NCI-H2196 (cell line): ENCODE data around the gene CALML6.

Experiments
- DNase-seq: peaks from one replicate; lab custom pipeline; 2025; ENCODE audit not compliant: unreplicated experiment; lab: John Stamatoyannopoulos, UW

CALML6 gene

DNA sequence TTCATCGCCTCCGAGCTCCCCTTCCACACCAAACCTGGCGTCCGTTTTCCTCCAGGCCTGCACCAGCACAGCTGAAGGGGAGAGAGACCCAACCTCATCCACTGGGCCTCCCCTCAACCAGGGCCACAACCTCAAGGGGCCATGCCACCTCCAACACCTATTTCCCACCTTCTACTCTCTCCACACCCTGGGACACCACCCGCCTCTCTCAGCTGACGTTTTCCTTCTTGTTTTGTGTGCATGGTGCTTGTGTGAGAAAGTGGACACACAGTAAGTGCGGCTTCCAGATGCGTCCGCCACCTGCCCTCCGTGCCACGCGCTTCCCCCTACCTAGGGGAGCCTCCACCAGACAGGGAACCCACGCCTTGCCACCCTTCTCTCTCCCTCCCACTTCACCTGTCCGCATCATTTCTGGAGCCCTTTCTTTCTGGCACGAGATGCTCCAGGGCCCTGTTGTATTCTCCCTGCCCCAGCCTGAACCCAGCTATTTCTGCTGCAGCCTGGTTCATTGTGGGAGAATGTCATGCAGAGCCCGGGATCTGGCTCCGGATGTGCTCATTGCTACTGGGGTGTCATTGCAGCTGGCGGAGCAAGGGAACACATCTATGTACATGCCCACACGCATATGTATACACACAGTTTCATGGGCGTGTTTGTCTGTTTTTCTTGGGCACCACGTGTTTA, 22.8 kb upstream of the CALML6 start:
- DNase-seq: no peak

DNA sequence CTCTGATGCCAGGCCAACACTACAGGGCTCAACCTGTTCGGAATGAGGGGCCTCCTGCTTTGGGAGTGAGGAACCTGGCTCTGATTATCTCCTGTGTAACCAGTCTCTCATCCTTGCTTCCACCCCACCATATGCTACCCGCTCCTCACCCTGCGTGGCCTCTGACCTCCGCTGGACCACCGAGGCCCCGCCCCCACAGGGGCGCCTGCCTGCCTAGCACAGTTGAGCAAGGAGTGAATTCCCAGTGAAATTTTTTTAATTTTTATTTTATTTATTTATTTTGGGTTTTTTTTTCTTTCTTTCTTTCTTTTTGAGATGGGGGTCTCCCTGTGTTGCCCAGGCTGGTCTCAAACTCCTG, 22.3 kb upstream of the CALML6 start:
- no peak for DNase-seq

GRCh38 chr1:1893291-1893985, 21.6 kb upstream of the CALML6 start:
- DNase-seq: no peak

DNA sequence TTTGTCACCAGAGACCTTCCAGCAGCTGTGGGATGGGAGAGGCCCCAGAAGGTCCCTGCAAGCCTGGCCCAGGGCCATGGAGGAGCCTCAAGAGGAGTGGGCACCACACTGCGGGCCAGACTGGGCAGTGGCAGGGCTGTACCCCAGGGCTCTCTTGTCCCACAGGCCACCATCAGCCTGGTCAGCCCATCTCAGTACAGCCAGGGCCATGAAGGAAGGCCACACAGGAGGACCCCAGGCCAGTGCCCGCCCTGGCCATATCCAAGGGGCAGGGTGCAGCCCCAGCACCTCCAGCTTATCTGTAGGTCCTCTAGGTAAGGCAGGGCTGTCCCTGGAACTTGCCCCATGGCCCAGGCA, 21.1 kb upstream of the CALML6 start:
- no peak for DNase-seq

DNA sequence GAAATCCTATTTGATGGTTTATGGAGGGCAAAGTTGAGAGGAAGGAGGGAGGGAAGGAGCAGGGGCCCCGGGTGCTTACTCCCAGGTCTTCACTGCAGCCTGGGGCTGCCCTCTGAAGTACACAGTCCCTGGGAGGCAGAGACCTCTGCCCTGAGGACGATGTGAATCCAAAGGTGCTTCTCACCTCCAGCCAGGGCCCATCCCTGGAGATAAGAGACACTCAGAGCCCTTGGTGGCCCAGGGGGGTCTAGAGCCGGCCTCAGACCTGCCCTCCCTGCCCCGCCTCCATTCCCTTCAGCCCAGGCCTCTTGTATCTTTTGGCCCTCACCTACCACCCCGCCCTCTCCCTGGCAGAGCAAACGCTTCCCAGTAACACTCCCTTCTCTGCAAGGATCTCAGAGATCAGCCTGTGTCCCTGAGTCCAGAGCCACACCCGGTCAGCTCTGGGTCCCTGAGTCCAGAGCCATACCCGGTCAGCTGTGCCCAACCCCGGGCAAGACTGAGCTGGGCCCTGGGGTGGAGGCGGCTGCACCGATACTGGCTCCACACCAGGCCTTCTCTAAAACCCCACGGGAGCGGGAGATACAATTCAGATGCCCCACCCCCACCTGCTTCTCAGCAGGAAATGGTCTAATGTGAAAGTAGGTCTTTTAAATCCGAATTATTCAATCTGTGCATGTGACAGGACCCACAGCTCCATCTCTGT, 20.6 kb upstream of the CALML6 start:
- DNase-seq: no peak

DNA sequence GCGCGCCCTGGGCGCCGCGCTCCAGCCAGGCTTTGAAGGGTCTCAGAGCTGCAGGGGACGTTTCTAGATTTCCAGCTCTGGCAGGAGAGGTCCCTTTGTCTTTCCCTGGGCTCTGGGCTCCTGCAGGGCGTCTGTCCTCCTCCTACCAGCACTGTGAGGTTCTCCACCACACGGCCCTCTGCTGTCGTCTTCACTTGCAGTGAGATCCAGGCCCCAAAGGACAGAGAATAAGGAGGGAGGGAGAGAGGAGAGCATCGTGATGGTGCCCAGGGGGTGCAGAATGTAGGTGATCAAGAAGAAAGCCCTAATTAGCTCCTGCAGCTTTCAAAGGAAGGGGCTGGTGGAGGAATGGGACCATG, 20.0 kb upstream of the CALML6 start:
- DNase-seq: no peak

DNA sequence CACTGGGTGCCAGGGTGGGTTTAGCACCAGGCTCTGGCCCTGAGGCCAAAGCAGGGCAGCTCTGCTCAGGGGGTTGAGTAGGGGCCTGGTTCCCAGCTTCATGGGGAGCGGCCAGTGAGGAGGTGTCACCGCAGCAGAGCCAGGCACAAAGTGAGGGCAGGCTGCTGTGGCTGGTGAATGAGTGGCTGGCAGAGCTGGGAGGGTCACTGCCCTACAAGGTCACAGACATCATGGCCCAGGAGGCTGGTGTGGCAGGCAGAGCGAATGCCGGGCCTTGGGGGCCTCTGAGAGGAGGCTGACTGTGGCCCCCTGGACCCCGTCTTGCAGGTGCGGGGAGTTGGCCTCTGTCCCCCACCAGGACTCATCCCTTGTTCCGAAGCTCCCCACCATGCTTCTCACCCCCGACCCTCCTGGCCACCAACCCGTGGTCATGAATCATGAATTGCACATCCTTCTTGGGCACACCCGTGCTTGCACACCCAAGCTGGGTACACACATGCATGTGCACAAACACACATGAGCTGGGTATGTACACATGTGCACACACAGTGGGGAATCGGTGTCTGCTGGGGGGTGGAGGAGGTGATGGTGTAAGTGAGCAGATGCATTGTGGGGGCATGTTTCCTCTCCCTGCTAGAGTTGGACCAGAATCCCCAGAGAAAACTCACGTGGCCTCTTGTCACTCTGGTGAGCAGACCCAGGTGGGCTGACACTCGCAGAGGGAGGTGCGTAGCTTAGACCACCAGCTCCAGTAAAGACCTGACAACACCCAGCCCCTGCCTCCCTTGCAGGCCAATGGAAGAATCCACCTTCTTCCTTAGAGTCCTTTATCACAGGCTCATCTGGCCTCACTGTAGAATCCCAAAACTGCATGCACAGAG, 19.4 kb upstream of the CALML6 start:
- no peak for DNase-seq

DNA sequence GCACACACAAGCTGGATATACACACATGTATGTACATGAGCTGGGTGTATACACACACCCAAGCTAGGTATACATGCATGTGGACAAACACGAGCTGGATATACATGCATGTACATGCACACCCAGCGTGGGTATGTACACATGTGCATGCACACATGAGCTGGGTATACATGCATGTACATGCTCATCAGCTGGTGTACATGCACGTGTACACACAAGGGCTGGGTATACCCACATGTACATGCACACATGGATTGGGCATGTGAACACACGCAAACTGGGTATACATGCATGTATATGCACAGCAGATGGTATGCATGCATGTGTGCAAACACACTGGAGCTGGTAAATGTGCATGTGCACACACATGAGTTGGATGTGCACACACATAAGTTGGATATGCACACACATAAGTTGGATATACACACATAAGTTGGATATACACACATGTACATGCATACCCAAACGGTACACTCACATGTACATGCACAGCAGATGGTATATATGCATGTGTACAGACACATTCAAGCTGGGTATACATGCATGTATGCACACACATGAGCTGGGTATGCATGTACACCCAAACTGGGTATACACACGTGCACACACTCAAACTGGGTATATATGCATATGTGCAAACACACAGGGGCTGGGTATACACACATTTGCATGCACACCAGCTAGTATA, 16.7 kb upstream of the CALML6 start:
- DNase-seq: no peak

GRCh38 chr1:1899266-1899966, 15.6 kb upstream of the CALML6 start:
- DNase-seq: no peak

DNA sequence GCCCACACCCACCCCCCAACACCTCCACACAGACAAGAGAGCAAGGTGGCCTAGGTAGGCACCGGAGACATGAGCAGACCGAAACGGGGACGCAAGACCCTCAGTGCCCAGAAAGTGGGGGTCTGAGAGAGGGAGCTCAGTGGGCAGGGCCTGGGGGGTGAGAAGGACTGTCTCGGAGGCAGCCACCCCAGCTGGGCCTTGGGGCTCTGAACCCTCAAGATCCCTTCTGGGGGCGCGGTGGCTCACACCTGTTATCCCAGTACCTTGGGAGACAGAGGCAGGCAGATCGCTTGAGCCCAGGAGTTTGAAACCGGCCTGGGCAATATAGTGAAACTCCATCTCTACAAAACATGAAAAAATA, 15.1 kb upstream of the CALML6 start:
- no peak for DNase-seq

DNA sequence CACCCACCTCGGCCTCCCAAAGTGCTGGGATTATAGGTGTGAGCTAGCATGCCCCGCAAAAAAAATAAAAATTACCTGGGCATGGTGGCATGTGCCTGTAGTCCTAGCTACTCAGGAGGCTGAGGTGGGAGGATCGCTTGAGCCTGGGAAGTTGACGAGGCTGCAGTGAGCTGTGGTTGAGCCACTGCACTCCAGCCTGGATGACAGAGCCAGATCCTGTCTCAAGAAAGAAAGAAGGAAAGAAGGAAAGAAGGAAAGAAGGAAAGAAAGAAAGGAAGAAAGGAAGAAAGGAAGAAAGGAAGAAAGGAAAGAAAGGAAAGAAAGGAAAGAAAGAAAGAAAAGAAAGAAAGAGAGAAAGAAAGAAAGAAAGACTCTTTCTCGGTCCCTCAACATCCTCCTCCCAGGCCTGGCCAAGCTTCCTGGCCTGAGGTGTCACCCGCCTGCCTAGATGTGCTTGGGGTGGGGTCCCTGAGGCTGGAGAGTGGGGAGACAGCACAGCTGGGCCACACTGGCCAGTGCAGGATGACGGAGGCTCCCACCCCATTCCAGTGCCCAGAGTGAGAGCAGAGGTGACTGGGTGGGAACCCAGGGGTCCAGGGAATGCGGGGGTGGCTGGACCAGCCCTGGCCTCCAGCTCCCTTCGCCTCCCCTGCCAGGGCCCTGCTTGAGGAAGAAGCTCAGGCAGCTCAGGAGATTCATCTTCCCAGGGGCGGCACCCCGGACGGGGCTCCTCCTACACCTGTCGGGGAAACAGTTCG, 14.0 kb upstream of the CALML6 start:
- no peak for DNase-seq

GRCh38 chr1:1901641-1902294, 13.3 kb upstream of the CALML6 start:
- DNase-seq: no peak

DNA sequence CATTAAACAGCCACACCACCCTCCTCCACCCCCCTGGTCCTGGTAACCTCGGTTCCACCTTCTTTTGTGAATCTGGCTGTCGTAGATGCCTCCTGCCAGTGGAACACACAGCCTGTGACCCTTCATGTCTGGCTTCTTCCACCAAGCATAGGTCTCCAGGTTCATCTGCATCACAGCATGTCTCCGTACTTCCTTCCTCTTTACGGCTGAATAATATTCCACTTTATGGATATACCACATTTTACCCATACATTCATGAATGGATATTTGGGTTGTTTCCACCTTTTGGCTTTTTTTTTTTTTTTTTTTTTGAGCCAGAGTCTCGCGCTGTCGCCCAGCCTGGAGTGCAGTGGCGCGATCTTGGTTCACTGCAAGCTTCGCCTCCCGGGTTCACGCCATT, 11.8 kb upstream of the CALML6 start:
- DNase-seq: no peak

DNA sequence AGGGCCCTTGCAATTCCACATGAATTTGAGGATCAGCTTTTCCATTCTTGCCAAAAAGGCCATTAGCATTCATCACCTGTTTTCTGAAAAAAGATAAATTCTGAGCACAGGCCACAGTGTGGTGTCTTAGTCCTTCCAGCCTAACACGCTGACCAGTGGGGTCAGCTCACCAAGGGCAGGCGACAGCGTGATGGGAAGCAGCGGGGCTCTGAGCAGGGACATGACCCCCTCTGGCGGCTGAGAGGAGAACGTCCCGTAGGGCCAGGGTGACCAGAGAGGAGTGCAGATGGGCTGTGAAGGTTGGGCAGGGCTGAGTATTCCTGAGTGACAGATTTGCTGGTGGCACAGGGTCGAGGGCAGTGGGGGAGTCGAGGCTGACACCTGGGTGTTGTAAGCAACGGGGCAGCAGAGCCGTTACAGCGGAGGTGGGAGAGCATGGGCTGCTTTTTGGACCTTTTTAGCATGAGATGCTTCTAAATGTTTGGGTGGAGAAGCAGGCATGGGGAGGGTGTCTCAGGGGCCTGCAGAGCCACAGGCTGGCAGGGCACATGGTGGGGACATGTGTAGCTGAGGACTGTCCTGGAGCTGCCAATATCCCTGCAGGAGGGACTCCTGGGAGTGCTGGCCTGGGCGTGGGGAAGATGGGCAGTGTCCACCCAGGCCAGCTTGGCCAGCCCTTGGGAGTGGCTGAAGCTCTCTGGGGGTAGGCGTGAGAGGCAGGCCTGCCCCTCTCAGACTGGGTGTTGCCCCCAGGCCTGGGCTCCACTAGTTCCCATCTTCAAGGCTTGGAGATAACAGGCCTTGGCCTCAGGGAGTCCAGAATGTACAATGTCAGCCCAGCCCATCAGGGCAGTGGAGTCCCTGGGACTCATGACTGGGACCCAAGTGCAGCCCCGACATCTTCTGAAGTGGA, 8.6 kb upstream of the CALML6 start:
- peak; percentile 76 for DNase-seq

GRCh38 chr1:1907098-1907736, 7.8 kb upstream of the CALML6 start:
- DNase-seq: no peak

DNA sequence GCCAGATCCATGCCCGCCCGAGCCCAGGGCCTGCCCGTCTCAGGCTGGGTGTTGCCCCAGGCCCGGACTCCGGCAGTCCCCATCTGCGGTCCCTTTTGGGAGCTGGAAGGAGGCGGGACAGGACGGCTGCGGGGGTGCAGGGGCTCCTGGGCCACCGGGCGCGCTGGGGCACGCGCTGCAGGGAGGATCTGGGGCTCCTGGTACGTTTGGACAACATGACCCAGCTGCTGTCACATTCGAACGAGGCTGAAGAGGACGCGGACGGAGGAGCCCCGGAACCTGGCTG, 6.6 kb upstream of the CALML6 start:
- DNase-seq: no peak

DNA sequence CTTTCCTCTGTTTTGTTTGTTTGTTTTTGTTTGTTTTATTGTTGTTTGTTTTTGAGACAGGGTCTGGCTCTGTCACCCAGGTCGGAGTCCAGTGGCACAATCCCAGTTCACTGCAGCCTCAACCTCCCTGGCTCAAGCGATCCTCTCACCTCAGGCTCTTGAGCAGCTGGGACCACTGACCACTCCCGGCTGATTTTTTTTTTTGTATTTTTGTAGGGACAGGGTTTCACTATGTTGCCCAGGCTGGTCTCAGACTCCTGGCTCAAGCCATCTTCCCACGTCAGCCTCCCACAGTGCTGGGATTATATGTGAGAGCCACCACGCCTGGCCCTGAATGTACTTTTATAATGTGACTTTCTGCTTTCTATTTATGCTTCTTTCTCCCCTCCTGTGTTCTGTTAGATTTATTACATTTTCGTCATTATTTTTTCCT, 5.0 kb upstream of the CALML6 start:
- DNase-seq: no peak
